Keratinocyte (primary cell): ENCODE measurements around the gene HINT1. TPM values are rescaled to one million over a fixed set of nuclear protein-coding genes. Genes with fewer than 3 reads are reported as not detected.
A peak's percentile ranks its signal among the peaks of the same experiment; 100 is the strongest.

Experiments used
- DNase-seq: peaks from one replicate; pipeline ENCODE4 v3.0.0-alpha.2; 2011; ENCODE audit warnings: low read depth, missing footprints, low spot score
- FAIRE-seq: peaks from 2 replicates; lab custom pipeline; 2011; peaks lifted over from hg19 to GRCh38; lab: Jason Lieb, UNC
- H2AFZ ChIP-seq: 2 replicates; pipeline ENCODE4 v1.6.0; 2012; ENCODE audit warnings: low read length, control low read depth, inconsistent platforms; ENCODE audit not compliant: control insufficient read depth
- H3K27ac ChIP-seq: 2 replicates; pipeline ENCODE4 v1.5.1; 2011; ENCODE audit warnings: low read length; ENCODE audit not compliant: control insufficient read depth, insufficient read depth
- H3K27me3 ChIP-seq: 3 replicates; pipeline ENCODE4 v1.6.0; 2011; ENCODE audit warnings: low read length; ENCODE audit not compliant: control insufficient read depth, insufficient read depth; ENCODE audit errors: extremely low read depth
- H3K36me3 ChIP-seq, 2 experiments: 2 replicates in 1 of 2; 3 replicates in 1 of 2; pipeline ENCODE4 v1.5.1; 2011; ENCODE audit warnings: low read length in 2 of 2, mild to moderate bottlenecking in 1 of 2; ENCODE audit not compliant: control insufficient read depth in 2 of 2, insufficient read depth in 2 of 2; ENCODE audit errors: extremely low read depth in 1 of 2
- H3K4me1 ChIP-seq: 3 replicates; pipeline ENCODE4 v1.5.1; 2011; ENCODE audit warnings: low read length; ENCODE audit not compliant: control insufficient read depth, insufficient read depth; ENCODE audit errors: extremely low read depth
- H3K4me2 ChIP-seq: 3 replicates; pipeline ENCODE4 v1.6.0; 2011; ENCODE audit warnings: low read depth, low read length; ENCODE audit not compliant: control insufficient read depth, insufficient read depth; ENCODE audit errors: extremely low read depth
- H3K4me3 ChIP-seq, 3 experiments: fragments of 200-600 bp in 1 of 3; sonication (generic) in 1 of 3; 2 replicates in 2 of 3; 3 replicates in 1 of 3; pipeline ENCODE4 v1.5.1; 2011 to 2016; ENCODE audit warnings: low read length in 3 of 3, mild to moderate bottlenecking in 3 of 3, control low read depth in 2 of 3, inconsistent platforms in 1 of 3, low read depth in 1 of 3, mixed read lengths in 1 of 3, mixed run types in 1 of 3, moderate library complexity in 1 of 3; ENCODE audit not compliant: control insufficient read depth in 2 of 3, insufficient read depth in 2 of 3; ENCODE audit errors: extremely low read depth in 1 of 3
- H3K79me2 ChIP-seq: 2 replicates; pipeline ENCODE4 v1.6.0; 2012; ENCODE audit warnings: low read length; ENCODE audit not compliant: control insufficient read depth, insufficient read depth
- H3K9ac ChIP-seq: 3 replicates; pipeline ENCODE4 v1.6.0; 2011; ENCODE audit warnings: low read length; ENCODE audit not compliant: control insufficient read depth, insufficient read depth; ENCODE audit errors: extremely low read depth
- H3K9me1 ChIP-seq: 3 replicates; pipeline ENCODE4 v1.6.0; 2011; ENCODE audit warnings: low read length; ENCODE audit not compliant: control insufficient read depth, insufficient read depth; ENCODE audit errors: extremely low read depth
- H3K9me3 ChIP-seq: 2 replicates; pipeline ENCODE4 v1.5.1; 2012; ENCODE audit warnings: low read depth, low read length; ENCODE audit not compliant: control insufficient read depth
- H4K20me1 ChIP-seq: 3 replicates; pipeline ENCODE4 v1.6.0; 2011; ENCODE audit warnings: low read length; ENCODE audit not compliant: control insufficient read depth, insufficient read depth; ENCODE audit errors: extremely low read depth
- EZH2 ChIP-seq: IDR thresholded peaks from one replicate; pipeline ENCODE4 v1.6.1; 2012; ENCODE audit warnings: inconsistent platforms, mild to moderate bottlenecking, low read length, moderate library complexity
- dilution Hi-C: fragments of 300-500 bp; cut with MboI; formaldehyde crosslinking; loops from one replicate; pipeline ENCODE4 v1.7.0; 2020; ENCODE audit warnings: low sequenced_read_pairs; ENCODE audit not compliant: extremely low pct_ligation_motif_present
- polyA plus RNA-seq, 5 experiments: library from polyadenylated mRNA; depleted of rRNA in 3 of 5; stranded (reverse) in 3 of 5; stranded (forward) in 1 of 5; unstranded in 1 of 5; fragments of >200 nt; gene quantifications; 1 replicate in 1 of 5; 2 replicates in 3 of 5; 3 replicates in 1 of 5; pipeline versions ENCODE4 v1.2.1 to v1.2.3, GENCODE V29; 2011 to 2012; ENCODE audit warnings: missing spikeins in 2 of 5, low read depth in 1 of 5, low replicate concordance in 1 of 5
- TF ChIP-seq, protein P1 (sequence below), 3 experiments: IDR thresholded peaks in 1 of 3; conservative IDR thresholded peaks in 1 of 3; optimal IDR thresholded peaks in 1 of 3; 2 replicates in 2 of 3; 3 replicates in 1 of 3; pipeline versions ENCODE3 to v1.5.1; 2011; ENCODE audit warnings: low read length in 3 of 3, mild to moderate bottlenecking in 3 of 3, moderate library complexity in 2 of 3, control low read depth in 1 of 3, inconsistent platforms in 1 of 3; ENCODE audit not compliant: insufficient read depth in 2 of 3; ENCODE audit errors: extremely low read depth in 1 of 3

HINT1 gene
- polyA plus RNA-seq, 1 donor (not counting 4 experiments of a cell fraction or from before 2014, with no cell fraction given), result 857 TPM

DNA sequence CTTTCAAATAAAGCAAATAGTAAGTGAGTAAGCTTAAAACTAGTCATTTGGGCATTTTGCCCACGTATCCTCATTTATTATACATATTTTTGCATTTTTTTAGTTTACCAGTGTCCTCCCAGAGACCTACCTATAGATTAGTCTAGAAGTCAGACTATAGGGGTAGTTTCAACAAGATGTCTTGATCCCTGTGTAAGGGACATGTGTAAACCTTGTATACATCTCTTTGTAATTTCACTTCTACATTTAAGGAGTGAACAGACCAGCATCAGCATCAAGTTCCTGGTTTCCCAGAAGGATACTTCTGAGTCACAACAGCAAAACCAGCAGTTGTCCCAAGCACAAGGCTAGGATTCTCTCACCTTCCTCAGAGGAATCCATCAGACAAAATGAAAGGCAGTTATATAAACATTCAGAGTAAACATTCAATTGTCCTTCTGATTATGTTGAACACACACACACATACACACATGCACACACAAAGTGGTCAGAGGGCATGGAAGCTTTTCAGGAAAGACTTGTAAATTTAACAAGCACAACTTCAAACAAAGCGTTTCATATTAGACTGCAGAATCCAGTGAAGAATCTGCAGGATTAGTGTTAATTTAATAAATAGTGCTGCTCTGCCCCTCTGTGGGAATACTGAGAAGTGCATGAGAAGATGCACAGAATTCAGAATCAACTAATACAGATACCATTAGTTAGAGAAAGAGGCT lies 55.4 kb downstream of the HINT1 start:
- DNase-seq, result no peak
- Histone ChIP-seq H3K4me3 (no peak overlapping the region), H3K27ac (no peak overlapping the region), H3K4me1 (no peaks in the 10 kb centered on the region), H3K27me3 (no peaks in the 10 kb centered on the region), H4K20me1 (no peaks in the 10 kb centered on the region), H2AFZ (no peak overlapping the region), H3K9me1 (no peaks in the 10 kb centered on the region), H3K79me2 (no peaks in the 10 kb centered on the region), H3K9ac (no peak overlapping the region), H3K4me2 (no peak overlapping the region), H3K9me3 (no peaks in the 10 kb centered on the region), H3K36me3 (no peaks in the 10 kb centered on the region)
- TF ChIP-seq EZH2, result no peak
- TF ChIP-seq, protein P1, sequence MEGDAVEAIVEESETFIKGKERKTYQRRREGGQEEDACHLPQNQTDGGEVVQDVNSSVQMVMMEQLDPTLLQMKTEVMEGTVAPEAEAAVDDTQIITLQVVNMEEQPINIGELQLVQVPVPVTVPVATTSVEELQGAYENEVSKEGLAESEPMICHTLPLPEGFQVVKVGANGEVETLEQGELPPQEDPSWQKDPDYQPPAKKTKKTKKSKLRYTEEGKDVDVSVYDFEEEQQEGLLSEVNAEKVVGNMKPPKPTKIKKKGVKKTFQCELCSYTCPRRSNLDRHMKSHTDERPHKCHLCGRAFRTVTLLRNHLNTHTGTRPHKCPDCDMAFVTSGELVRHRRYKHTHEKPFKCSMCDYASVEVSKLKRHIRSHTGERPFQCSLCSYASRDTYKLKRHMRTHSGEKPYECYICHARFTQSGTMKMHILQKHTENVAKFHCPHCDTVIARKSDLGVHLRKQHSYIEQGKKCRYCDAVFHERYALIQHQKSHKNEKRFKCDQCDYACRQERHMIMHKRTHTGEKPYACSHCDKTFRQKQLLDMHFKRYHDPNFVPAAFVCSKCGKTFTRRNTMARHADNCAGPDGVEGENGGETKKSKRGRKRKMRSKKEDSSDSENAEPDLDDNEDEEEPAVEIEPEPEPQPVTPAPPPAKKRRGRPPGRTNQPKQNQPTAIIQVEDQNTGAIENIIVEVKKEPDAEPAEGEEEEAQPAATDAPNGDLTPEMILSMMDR (optimal IDR thresholded peaks at IDR 0.05 in 1 of 3, IDR thresholded peaks at IDR 0.05 in 1 of 3, conservative IDR thresholded peaks at IDR 0.05 in 1 of 3; ENCODE audit: extremely low read depth in 1 of 3, insufficient read depth in 2 of 3, low read length in 3 of 3), result peak in 1 of 3 experiments; percentile 35
- FAIRE-seq, result no peak
- dilution Hi-C loops, result no loop called here

Other genes starting within 250 kb of the HINT1 start
- 2.3 to 5.5 TPM (median 3.3 TPM) in 3 replicates for gene LYRM7, start 5.7 kb upstream of the HINT1 start, polyA plus RNA-seq
- gene CDC42SE2, start 98.8 kb upstream of the HINT1 start, polyA plus RNA-seq, result 18.9 to 32.5 TPM (median 26.6 TPM) in 3 replicates